GM10266 (cell line): ENCODE measurements around the gene DDX54.
"Not testable (repeated sequence)": the region's sequence is repeated elsewhere in the genome, so short reads cannot be mapped to it uniquely, and the experiment has no call there.

ENCODE experiments used
- DNase-seq: peaks from one replicate; pipeline ENCODE4 v3.0.0; 2012; ENCODE audit errors: extremely low spot score
- TF ChIP-seq, protein P1 (sequence below): IDR thresholded peaks from 2 replicates; pipeline ENCODE4 v1.5.1; 2012; ENCODE audit warnings: mild to moderate bottlenecking, low read depth; ENCODE audit not compliant: control insufficient read depth, insufficient read depth; ENCODE audit errors: missing control alignments

The DDX54 gene

DNA sequence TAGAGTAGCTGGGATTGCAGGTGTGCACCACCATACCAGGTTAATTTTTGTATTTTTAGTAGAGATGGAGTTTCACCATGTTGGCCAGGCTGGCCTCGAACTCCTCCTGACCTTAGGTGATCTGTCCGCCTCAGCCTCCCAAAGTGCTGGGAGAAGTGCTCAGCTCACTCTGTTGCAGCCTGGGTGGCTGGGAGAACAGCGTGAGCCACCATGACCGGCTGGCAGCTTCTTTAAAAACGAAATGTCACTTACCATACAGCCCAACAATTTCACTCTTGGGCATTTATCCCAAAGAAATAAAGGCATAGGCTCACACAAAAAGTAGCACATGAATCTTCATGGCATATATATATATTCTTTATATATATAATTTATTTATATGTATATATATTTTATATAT, 40.5 kb downstream of the DDX54 start:
- DNase-seq = no peak
- TF ChIP-seq, protein P1, sequence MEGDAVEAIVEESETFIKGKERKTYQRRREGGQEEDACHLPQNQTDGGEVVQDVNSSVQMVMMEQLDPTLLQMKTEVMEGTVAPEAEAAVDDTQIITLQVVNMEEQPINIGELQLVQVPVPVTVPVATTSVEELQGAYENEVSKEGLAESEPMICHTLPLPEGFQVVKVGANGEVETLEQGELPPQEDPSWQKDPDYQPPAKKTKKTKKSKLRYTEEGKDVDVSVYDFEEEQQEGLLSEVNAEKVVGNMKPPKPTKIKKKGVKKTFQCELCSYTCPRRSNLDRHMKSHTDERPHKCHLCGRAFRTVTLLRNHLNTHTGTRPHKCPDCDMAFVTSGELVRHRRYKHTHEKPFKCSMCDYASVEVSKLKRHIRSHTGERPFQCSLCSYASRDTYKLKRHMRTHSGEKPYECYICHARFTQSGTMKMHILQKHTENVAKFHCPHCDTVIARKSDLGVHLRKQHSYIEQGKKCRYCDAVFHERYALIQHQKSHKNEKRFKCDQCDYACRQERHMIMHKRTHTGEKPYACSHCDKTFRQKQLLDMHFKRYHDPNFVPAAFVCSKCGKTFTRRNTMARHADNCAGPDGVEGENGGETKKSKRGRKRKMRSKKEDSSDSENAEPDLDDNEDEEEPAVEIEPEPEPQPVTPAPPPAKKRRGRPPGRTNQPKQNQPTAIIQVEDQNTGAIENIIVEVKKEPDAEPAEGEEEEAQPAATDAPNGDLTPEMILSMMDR = no peak

DNA sequence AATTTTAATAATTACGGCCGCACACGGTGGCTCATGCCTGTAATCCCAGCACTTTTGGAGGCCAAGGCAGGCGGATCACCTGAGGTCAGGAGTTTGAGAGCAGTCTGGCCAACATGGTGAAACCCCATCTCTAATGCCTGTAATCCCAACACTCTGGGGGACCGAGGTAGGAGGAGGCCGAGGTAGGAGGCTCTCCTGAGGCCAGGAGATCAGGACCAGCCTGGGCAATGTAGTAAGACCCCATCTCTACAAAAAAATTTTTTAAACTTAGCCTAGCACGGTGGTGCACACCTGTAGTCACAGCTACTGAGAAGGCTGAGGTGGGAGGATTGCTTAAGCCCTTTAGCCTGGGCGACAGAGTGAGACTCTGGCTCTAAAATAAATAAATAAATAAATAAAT, 41.3 kb downstream of the DDX54 start:
- TF ChIP-seq, protein P1 = no peak
- DNase-seq = no peak

DNA sequence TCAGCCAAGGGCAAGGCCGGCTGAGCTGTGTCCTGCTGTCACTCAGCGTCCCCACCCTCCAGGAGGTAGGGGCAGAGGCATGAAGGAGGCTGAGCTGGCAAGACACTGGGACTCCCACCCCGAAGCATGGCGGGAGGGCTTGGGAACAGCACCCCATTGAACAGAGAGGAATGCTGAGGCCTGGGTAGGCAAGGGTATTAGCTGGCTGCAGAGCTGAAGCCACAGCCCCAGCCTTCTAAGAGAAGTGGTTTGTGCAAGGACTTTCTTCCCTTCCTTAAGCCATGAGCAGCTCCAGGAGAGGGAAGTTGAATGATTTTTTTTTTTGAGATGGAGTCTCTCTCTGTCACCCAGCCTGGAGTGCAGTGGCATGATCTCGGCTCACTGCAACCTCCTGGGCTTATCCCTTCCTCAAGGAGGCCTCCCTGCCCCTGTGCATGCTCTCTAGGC, 42.4 kb downstream of the DDX54 start:
- DNase-seq = no peak

DNA sequence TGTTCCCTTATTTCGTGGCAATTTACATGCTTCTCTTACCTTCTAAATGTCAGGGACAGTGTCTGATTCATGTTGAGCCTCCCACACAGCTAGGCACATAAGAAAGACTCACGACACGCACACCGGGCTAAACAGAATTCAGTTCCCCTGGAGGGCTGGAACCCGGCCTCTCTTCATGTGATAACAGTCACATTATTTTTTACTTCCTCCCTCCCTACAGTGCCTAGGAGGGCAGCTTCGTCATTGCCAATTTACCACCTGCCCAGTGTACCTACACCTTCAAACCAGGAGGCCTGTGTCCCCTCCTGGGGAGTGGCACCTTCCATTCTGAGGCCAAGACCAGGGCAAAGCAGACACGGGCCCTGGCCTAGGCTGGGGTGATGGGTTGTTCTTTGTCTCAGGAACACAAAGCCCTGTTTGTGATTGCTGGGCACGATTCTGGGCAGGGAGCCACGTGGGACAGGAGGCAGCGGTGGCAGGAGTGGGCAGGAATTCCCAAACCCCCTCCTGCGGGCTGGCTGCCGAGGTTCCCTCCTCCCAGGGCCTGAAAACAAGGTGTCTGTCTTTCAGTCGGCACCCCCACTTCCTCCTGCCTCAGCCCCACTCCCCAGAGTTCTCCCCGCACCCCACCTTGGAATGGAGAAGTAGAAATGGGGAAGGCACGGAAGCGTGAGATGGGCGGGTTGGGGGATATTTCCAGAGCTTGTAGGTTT, 42.9 kb downstream of the DDX54 start:
- DNase-seq = no peak

More for the DNA sequence above, 42.4 kb downstream of the DDX54 start:
- TF ChIP-seq, protein P1 = no peak

DNA sequence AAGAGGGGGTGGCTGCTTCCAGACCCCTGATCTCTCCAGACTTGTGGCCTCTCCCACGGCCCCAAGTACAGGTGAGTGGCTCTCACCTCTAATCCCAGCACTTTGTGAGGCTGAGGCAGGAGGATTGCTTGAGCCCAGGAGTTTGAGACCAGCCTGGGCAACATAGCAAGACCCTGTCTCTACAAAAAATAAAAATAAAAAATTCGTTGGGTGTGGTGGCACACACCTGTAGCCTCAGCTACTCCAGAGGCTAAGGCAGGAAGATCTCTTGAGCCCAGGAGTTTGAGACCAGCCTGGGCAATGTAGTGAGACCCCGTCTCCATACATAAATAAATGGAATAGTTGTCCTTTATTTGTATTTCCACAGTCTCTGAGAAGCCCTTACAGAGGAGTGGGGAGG, 43.6 kb downstream of the DDX54 start:
- not testable (repeated sequence) for DNase-seq

More for the DNA sequence above, 42.9 kb downstream of the DDX54 start:
- TF ChIP-seq, protein P1 = no peak

DNA sequence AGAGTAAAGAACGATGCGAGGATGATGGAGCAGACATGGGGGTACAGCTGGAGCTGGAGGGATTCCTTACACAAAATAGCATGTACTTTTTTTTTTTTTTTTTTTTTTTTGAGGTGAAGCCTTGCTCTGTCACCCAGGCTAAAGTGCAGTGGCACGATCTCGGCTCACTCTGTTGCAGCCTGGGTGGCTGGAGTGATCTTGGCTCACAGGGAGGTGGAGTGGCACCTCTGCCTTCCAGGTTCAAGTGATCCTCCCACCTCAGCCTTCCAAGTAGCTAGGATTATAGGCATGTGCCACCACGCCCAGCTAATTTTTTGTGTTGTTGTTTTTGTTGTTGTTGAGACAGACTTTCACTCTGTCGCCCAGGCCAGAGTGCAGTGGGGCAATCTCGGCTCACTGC, 44.6 kb downstream of the DDX54 start:
- TF ChIP-seq, protein P1 = no peak
- DNase-seq = no peak

DNA sequence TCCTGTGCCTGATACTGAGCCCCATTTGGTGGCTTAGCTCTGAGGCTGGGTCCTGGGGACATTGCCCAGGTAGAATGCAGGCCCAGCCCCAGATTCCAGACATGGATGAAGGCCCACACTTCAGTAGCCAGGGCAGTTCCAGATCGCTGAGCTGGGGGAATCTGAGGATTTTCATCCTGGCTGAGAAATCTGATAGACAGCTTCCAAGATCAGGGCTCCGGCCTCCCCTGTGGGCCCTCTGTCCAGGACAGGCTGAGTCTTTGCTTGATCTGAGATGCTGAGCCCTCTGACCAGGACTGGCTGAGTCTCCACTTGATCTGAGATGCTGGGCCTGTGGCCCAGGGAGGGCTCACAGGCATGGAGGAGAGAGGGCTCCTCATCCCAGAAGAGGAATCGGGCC, 46.5 kb downstream of the DDX54 start:
- TF ChIP-seq, protein P1 = no peak
- DNase-seq = no peak
